ENCODE data around the gene IQSEC3.
A peak's percentile ranks its signal among the peaks of the same experiment; 100 is the strongest.

IQSEC3 gene

GRCh38 chr12:166425-167075, 100.0 kb downstream of the IQSEC3 start:
- H3K4me3 ChIP-seq (ENCODE audit: low read depth, low read length), result no peak overlapping the region
- DNase-seq (ENCODE audit: low read depth), result no peak
- no peak for TF ChIP-seq CTCF (IDR thresholded peaks at IDR 0.05; ENCODE audit: low read depth, low read length, missing control alignments)

DNA sequence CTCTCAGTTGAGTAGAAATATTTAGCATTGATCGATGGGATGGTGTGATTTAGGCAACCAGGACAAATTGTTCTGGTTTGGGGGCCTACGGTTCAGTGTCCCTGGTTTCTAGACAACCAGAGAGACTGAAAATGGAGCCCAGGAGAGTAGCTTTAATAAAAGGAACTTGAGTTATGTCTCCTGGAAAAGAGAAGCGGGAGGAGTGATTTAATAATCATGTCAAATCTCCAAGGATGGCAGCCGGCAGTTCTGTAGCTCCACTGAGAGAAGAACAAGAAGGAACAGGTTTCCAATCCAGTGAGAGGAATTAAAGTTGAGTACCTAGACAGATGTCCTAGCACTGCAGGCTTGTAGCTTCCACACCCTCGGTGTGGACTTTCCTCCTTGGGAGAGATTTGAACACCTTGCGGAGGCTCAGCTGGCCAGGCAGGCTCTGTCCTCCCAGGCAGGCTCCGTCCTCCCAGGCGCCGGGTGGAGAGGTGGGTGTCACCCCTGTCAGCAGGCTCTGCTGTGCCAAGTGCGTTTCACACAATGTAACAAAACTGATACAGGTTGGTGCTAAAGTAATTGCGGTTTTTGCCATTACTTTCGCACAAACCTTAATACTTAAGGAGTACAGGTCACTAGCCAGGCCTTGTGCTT, 101.5 kb downstream of the IQSEC3 start:
- no peak overlapping the region for H3K4me3 ChIP-seq (ENCODE audit: low read depth, low read length)
- TF ChIP-seq CTCF (IDR thresholded peaks at IDR 0.05; ENCODE audit: low read depth, low read length, missing control alignments), result no peak
- no peak for DNase-seq (ENCODE audit: low read depth)

DNA sequence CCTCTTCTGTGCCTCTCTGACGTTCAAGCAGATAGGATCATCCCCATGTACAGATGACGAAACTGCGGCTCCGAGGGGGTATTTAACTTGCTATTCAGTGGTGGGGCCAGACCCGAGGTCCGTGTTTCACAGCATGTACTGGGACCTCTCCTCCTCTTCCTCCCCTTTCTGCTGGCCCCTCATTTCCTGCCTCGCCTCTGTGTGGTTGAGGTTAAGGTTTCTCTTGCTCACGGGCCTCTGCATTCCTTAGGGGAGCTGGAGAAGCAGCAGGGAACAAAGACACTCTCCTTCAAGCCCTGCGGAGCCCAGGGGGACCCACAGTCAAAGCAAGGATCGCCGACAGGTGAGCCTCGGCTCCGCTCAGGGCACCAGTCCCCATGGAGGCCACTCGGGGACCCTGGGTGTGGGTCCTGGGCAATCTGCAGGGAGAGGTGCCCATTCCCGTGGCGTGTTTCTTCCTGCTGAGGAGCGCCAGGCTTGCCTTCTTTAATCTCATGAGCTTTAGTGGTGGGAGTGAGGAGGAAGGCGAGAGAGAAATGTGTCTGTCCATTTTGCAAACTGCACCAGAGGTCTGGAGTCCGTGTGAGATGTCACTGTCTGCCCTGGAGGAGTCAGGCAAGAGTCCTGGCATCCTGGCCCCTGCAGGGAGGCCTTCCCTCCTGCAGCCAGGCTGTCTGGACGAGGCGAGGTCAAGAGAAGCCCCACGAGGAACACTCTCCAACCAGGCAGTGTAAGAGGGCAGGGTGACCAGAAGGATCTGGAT, 102.4 kb downstream of the IQSEC3 start:
- no peak for TF ChIP-seq CTCF (IDR thresholded peaks at IDR 0.05; ENCODE audit: low read depth, low read length, missing control alignments)
- no peak for DNase-seq (ENCODE audit: low read depth)
- H3K4me3 ChIP-seq (ENCODE audit: low read depth, low read length), result no peak overlapping the region

- no peak for DNase-seq (ENCODE audit: low read depth)
- TF ChIP-seq CTCF (IDR thresholded peaks at IDR 0.05; ENCODE audit: low read depth, low read length, missing control alignments), result peak; percentile 39
- no peak overlapping the region for H3K4me3 ChIP-seq (ENCODE audit: low read depth, low read length)
Observed at GRCh38 chr12:169528-170370, 103.2 kb downstream of the IQSEC3 start.

DNA sequence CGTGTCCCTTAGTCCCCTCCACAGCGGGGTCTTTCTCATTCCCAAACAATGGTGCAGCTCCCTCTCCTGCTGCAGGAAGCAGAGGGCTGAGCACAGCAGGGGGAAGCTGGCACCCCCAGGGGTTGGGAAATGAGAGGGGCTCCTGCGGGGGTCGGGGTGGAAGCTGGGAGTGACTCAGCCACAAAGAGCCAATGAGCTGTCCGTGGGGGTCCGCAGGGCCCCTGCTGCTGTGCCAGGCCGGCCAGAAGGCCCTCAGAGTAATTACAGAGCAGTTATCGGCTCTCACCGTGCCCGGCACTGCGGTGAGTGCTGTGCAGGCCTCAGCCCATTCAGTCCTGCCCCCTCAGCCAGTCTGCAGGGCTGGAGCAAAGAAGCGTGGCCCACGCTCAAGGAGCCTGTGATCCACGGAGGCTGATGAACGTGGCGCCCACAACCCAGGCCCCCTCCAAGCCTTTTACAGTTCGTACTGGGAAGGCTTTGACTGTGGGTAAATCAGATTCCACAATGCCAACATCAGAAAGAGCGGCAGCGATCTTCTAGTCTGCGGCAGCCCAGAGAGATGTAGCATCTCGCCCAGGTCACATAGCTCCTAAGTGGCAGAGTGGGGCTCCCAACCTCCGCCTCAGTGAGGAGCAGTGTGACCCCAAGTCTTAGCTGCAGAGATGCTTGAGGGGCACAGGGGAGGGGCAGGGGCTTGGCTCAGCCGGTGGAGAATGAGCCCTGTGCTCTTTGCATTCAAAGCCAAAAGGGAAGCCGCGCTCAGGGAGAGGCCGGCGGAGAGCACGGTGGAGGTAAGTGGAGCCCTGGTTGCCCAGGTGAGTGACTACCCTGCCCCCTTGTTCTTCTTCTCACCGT, 104.0 kb downstream of the IQSEC3 start:
- TF ChIP-seq CTCF (IDR thresholded peaks at IDR 0.05; ENCODE audit: low read depth, low read length, missing control alignments), result no peak
- DNase-seq (ENCODE audit: low read depth), result no peak
- no peak overlapping the region for H3K4me3 ChIP-seq (ENCODE audit: low read depth, low read length)

- no peak for DNase-seq (ENCODE audit: low read depth)
- H3K4me3 ChIP-seq (ENCODE audit: low read depth, low read length), result no peak overlapping the region
- TF ChIP-seq CTCF (IDR thresholded peaks at IDR 0.05; ENCODE audit: low read depth, low read length, missing control alignments), result no peak
Observed at GRCh38 chr12:171276-171675, 104.7 kb downstream of the IQSEC3 start.

All from GM12864 (cell line).